HG03378 (cell line): ENCODE data around the gene B3GAT1.

Experiments used
- ATAC-seq: cut with Tn5 transposase; IDR thresholded peaks from one replicate; pipeline ENCODE4 v1.9.1; 2021; ENCODE audit warnings: mild to moderate bottlenecking, moderate library complexity; ENCODE audit not compliant: unreplicated experiment

Gene B3GAT1

GRCh38 chr11:134374891-134375550 is 37.0 kb downstream of the B3GAT1 start:
- no peak for ATAC-seq

- no peak for ATAC-seq
Measured at GRCh38 chr11:134374171-134374570, 37.9 kb downstream of the B3GAT1 start.

- no peak for ATAC-seq
Measured at GRCh38 chr11:134373591-134374052, 38.4 kb downstream of the B3GAT1 start.

GRCh38 chr11:134372961-134373360 is 39.1 kb downstream of the B3GAT1 start:
- no peak for ATAC-seq

DNA sequence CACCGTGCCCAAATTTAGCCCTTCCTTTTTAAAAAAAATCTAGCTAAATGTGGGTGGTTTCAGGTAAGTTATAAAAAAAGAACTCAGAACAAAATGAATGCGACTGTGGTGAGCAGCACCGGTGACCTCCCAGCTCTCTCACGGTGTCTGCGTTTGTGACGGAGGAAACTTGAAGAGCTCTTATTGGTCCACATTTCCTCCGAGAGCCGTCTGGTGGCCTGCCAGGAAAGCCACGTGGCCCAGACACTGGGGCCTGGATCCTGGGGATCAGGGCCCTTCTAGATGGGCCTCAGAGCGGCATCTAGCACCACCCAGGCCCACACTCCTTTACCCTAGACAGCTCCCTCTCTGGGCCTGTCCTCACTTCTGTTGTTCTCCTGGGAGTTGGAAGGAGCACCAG is 39.5 kb downstream of the B3GAT1 start:
- ATAC-seq: no peak

GRCh38 chr11:134371436-134372185 is 40.4 kb downstream of the B3GAT1 start:
- ATAC-seq: no peak

- no peak for ATAC-seq
Measured at GRCh38 chr11:134370526-134371435, 41.3 kb downstream of the B3GAT1 start.

DNA sequence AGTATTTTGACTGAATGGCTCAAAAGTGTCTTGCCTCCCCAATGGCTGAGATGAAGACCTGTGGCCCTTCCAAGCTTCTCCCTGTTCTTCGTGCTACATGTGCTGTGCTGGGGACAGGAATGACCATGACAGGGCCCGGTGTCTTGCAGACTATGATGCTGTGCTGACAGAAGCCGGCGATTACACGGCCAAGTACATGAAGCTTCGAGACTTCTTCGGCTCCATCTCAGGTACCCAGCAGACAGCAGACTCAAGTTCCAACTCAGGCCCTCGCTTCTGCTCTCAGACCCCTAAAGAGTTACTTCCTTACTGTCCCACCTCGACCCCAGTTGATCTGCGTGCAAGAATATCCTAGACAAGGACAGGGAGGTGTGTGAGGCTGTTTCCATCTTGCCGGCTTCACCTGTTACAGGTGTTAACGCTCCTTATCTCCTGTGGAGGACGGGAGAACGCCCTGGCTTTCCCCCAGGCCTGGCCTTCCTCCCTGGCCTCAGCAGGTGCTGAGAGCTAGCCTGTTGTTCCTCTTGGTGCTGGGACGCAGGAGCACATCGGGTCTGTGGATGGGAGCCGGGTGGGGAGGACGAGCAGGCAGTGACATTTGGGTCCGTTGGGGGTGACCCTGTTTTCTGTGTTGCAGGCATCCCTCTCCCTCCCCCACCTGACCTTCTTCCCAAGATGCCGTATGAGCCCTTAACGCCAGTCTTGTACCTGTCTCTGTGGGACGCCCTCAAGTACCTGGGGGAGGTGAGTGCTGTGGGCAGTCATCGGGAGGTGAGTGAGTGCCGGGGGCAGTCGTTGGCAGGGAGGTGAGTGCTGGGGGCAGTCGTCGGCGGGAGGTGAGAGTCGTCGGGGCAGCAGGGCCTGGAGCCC is 42.2 kb downstream of the B3GAT1 start:
- ATAC-seq: no peak

DNA sequence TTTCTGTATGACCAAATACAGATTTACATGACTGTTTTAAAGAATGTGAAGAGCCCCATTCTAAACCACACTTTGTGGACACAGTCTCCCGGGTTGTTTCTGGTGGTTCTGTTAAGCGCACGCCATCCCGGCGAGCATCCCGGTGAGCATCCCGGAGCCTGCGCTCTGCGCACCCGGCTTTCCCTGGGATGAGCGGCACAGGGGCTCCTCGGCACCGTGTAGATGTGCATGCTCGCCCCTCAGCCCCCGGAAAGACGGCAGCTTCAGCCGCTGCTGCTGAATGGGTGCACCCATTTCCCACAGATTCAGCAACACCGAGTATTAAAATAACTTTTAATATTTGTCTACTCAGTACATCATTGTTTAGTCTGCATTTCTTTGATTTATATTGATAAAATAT is 44.3 kb downstream of the B3GAT1 start:
- ATAC-seq: no peak

- no peak for ATAC-seq
Measured at GRCh38 chr11:134366254-134366653, 45.8 kb downstream of the B3GAT1 start.

DNA sequence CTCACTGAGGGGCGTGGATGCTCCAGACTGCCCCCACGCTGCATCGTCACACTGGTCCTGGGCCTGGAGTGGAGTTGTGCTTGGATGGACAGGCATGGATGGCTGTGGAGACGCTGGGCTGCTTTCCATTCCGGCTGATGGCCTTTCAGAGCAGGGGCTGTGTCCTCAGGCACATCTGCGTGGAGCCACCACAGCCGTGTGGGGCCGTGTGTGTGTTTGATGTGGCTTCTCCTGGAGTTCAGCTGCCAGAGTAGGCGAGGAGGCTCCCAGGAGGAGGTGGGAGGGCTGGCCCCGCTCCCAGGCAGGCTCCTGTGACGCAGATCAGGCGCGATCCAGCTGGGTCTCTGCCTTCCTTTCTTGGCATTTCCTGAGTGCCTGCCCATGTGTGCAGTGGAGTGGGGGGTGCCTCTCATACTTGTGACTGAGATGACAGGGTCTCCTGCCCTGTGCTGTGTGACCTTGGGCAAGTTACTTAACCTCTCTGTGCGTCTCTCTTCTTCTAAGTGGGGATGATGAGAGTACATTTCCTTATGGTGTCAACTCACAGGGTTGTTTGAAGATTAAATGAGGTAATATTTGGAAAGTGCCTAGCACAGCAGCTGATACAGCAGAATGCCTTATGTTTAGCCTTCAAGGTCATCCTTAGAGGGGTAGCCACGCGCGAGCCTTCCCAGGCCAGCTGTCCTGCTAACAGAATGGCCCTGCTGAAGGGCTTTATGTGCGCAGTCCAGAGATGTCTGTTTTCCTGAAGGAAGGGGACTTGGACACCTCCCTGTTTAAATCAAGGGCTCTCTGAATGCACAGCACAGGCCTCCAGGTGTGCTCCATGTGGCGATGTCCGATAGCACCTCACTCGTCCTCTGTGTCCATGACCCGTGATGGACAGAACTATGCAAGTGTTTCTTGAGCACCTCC is 46.8 kb downstream of the B3GAT1 start:
- ATAC-seq: no peak

GRCh38 chr11:134364261-134364660 is 47.8 kb downstream of the B3GAT1 start:
- no peak for ATAC-seq

DNA sequence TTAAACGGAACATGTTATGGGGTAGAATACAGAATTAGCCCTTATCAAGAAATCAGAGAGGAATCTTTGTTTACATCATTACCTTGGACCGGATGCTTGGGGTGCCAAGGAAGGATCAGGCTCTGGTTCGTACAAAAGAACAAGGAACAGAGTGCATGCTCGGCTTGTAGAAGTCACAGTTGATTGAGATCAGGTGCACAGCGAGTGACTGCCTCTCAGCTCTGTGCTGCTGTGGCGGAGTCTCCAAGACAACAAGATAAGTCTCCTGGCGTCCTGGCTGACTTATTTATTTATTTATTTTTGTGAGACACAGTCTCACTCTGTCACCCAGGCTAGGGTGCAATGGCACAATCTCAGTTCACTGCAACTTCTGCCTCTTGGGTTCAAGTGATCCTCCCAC is 48.5 kb downstream of the B3GAT1 start:
- no peak for ATAC-seq

DNA sequence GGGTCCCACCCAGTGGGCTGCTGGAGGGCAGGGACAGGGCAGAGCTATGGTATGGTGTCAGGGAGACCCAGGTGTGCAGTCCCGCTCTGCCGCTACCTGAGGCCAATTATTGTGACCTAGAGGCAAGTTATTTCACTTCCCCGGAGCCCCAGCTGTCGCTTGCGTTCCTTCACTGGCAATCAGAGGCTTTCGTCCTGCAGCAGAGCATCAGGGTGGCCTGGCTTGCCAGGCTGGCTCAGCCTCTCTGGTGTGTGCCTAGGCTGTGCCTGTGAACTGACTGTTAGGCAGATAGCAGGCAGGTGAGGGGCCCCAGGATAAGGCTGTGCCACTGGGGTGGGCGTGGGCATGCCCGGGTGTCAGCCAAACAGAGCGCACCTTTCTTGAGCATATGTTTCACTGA is 48.9 kb downstream of the B3GAT1 start:
- ATAC-seq: no peak

GRCh38 chr11:134362192-134362901 is 49.7 kb downstream of the B3GAT1 start:
- no peak for ATAC-seq

GRCh38 chr11:134361661-134362060 is 50.4 kb downstream of the B3GAT1 start:
- no peak for ATAC-seq

- ATAC-seq: peak; percentile 82
Measured at GRCh38 chr11:134360050-134360835, 51.8 kb downstream of the B3GAT1 start.

DNA sequence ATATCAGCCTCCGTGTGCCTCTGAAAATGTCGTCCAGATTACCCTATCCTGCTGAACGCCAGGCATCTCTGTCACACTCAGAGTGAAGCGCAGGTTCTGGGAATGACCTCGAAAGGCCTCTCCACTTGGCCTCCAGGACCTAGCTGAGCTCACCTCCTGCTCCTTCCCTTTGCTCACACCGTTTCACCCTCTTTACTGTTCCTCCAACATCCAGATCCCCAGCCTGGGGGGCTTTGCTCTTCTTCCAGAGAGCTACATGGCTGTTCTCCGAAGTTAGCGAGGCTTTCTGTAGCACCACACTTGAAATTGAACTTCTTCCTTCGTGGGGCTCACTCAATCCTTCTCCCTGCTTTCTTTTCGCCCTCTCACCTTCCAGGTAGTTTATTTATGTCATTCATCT is 52.4 kb downstream of the B3GAT1 start:
- ATAC-seq: no peak
